GM19035 (cell line): ENCODE results near the gene SEZ6.

ENCODE experiments used
- ATAC-seq: cut with Tn5 transposase; IDR thresholded peaks from one replicate; pipeline ENCODE4 v1.9.1; 2021; ENCODE audit not compliant: unreplicated experiment

The SEZ6 gene

DNA sequence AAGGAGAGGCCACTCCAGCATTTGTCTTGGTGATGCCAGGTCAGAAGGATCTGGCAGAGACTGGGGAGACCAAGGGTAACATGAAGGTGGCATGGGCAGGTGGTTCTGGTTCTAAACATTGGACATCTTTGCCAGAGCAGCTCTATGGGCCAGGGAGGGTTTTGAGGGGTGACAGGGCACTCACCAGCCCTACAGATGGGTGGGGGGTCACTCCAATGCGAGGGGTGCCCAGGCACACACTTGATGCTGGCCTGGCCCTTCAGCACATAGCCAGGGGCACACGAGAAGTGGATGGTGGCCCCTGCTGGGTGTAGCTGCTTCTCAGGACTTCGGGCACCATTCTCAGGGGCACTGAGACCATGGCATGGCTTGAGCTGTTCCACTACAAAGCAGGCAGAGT, 49.0 kb downstream of the SEZ6 start:
- ATAC-seq, result no peak

DNA sequence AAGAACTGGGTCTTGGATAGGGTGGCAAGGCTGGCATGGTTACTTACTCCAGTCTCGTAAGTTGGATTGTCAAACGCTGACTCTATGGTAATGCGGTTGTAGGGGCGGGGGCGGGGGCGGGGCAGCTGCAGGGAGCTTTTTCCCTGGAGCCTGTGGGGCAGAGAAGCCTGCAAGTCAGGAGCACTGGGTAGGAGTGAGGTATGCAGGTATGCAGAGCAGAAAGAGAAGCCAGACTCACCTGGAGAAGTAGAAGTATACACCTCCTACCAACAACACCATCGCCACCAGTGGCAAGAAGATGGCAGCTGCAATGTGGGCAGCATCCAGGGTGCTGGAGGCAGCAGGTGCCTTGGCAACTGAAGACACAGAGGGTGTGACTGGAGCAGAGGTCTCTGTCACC, 49.7 kb downstream of the SEZ6 start:
- no peak for ATAC-seq

DNA sequence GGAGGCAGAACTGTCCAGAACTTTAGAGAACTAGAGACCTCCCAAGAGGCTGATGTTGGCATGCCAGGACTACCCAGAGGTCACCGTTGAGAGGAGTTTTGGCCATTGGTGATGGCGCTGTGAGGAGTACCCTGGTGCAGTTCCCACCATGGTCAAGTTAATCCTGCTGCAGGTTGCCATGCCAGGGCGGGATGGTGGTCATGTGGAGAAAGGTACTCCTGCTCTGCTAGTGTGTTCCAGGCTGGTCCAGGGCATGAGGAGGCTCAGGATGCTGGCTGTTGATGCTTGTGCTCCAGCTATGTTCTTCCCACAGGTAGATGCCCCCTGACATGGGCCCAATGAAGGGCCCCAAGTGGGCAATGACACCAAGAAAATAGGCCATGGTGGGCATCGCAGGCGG, 50.4 kb downstream of the SEZ6 start:
- ATAC-seq, result no peak

DNA sequence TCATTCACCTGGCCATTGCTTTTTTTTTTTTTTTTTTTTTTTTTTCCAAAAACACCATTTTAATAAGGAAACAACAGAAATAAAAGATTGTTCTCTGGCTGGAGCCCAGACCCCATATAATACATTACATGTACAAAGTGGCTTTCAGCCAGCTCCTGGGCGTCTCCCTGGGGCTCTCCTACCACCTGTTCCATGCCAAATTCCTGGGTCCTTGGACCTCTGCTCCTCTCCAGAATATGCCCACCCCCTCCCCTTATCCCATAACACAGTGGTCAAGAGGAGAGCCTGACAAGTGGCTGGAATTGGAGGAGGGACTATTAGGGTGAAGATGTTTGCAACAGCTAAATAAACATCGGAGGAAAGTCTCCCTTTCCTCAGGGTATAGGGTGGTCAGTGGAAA, 50.9 kb downstream of the SEZ6 start:
- no peak for ATAC-seq

DNA sequence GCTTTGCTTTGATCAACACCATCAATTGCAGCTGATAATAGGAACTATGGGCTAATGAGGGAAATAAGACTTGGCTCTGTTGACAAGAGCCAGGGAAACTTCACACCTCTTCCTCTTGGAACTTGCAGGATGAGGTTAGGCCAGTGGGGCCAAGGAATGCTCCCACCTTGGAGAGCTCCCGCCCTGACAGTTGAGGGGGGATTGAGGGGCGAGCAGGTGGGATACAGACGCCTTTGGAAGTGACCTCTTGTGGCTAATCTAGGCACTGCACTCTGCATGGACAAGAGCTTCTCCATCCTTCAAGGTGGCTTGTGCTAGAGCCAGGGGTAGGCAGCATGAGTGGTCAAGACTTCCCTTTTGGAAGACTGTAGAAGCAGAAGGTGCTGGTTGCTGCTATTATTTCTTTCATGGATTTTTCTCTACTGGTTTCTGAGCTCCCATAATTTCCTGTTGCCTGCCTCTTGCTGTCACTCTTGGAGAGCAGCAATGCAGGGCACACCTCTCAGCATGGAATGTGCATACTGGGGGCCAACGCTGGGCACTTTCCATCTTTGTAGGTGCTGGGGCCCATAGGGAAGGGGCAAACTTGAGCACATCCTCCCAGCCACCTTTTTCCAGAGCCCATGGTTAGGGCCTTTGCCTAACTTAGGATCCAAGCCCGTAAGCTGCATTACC, 52.3 kb downstream of the SEZ6 start:
- no peak for ATAC-seq

DNA sequence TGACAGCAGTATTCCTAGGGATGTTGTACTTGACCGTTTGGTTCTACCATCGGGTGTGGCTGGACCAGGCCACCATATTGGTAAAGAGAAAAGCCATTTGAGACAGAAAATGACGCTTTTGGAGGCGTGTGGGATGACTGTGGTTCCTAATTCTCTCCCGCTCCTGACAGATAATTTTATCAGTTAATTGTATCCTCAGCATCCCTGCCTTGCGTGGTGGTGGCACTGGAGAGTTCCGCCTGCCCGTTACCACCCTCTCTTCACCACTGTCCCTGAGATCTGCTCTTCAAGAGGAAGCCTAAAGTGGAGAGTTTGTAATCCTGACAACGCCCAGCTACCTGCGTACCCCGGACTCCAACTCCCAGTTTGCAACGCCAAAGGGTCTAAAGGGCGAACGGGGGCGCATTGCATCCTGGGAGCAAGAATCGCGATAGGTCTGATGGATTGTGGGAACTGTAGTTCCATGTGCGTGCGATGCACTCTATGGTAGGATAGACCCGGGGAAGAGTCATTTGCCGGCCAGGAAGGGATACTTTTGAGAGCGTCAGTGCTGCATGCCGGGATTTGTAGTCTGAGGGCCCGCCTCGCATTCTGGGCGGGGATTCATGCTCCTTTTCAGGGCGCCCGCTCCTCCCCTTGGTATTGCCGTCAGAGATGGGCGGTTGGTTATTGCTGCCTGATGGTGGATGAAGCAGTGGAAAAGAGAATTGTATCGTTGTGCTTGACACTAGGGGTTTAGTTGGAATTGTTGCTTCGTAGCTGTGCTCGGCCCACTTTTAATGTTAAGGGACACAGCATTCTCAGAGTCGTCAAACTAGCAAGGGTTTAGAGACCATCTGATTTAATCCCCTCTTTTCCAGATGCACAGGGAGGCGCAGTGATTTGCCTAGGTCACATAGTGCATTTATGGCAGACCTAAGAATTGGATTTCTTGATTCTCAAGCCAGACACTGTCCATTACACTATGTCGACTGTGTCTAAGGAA, 53.5 kb downstream of the SEZ6 start:
- ATAC-seq, result peak; percentile 56

DNA sequence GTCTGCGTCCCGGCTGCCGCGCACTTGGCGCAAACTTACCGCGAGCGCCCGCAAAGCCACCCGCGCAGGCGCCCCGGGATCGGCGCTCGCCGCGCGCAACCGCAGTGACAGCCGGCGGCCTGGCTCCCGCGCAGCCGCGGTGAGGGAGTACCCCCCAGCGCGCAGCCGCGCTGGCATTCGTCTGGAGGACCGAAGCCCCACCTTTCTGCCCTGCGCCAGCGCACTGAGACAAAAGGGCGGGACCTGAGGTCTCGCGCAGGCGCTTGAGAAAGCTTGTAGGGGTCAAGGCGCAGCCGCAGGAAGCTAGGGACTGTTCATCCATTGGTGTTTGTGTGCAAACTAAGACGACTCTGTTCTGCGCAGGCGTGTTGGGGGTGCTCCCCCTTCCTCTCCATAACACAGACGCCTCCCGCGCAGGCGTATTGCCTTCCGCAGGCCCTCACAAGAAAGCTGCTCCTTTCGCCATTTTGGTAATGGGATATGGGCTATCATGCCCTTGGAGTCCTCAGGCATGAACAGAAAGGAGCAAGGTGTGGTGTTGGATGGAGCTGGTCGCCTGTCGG, 54.3 kb downstream of the SEZ6 start, which contains the start of gene PHF12:
TSS of gene PHF12 (minus strand) at position 91 of the 563 bp plus-strand sequence. CDS start 558 bp downstream, outside the sequence.
- ATAC-seq, result peak; percentile 64

DNA sequence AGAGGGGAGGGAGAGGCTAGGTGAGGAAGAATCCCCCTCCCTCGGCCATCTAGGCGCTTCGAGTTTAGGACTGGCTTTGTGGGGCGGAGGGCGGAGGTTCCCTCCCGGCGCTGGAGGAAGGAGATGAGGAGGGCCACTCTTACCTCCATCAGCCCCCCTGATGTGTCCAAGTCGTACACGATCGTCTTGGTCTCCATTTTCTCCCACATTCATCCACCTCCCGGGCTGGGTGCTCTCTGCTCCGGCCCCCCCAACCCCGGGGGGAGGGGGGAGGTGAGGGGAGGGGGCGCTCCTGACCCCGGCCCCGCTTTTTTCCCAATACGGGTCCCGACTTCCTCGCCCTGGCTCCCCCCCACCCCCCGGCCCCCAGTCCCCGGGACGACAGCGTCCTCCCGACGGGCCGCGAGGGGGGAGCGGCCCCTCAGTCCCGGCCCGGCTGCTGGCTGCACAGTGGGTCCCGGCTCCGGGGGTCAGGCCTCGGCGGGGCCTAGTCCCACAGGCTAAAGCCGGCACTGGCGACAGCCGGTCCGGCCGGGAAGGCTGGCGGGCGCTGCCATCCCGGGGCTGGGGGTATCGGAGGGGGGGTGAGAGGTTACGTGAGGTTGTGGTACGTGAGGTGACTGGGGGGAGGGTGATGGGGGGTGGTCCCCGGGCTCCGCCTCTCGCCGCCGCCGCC, 54.9 kb downstream of the SEZ6 start:
- no peak for ATAC-seq

DNA sequence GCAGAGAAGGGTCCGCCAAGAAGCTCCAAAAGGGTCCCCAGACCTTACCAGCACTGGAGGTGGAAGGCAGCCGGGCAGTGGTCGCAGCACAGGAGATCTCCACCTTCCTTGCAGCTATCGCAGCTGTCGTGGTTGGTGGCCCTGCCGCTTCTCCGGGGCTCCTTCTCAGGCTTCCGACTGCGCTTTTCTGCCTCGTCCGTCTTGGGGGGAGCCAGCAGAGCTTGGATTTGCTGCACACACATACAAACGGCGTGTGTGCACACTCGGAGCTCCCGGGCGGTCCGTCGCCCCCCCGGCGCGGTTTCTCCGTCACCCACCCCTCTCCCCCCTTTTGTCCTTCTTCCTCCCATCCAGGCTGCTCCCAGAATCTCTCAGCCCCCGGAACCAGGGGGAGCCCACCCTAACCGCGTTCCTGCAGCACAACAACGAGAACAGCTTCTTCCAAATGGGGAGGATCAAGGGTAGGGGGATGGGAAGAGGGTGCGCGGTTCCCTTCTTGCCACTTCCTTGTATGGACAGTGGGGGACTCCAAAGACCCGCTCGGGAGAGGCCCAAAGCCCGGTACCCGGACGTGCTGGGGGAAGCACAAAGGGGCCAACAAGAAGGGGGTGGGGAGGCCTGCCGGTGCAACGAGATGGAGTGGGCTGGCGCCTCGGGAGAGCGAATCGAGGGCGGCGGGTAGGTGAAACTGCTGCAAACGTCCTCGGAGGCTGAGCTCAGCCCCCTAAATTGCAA, 55.6 kb downstream of the SEZ6 start:
- no peak for ATAC-seq

DNA sequence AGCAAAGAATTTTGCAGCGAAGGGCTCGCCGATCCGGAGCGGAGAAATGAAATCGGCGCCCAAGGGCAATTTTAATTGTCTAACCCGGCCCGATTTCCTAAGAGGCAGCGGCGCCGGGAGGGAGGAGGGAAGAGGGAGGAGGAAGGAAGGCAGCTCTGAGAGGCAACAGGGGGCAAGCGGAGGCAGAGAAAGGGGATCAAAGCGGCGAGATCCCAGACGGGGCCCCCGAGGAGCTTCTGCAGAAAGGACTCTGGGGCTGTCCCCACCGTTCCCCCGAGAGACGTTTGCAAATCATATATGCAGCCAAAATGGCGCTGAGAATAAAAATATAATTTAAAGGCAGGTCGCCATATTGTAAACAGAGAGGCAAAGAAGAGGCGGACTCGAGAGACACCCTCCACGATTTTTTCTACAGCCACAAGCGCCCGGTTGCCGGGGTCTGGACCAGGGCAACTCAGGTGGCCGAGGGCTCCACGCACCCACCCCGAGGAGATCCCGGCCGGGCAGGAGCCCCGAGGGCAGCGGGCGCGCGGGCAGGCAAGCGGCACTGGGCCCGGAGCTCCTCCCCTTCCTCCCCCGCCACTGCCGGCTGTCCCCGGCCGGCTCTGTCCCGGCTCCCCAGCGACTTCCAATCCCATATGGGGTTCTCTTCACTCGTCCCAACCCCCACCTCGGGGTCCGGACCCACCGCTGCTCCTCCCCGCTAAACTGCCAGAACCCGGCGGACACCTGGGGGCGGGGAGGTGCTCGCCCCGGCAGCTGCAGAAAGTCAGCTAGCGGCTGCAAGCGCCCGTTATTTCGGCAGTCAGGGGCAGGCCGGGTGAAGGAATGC, 56.4 kb downstream of the SEZ6 start:
- no peak for ATAC-seq

DNA sequence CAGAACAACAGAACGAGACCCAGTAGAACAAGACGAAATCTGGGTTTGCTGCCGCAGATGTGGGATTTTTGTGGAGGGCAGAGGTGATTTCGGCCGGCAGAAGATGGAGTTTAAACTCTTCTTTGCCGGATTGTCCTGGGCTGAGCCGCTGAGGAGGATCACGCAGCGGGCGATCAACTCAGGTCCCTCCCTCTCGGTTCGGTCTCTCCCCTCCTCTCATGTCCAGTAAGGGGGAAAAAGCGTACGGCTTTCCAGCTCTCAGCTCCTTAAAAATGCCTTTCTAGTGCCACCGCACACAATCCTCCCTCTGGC, 57.0 kb downstream of the SEZ6 start:
- no peak for ATAC-seq

DNA sequence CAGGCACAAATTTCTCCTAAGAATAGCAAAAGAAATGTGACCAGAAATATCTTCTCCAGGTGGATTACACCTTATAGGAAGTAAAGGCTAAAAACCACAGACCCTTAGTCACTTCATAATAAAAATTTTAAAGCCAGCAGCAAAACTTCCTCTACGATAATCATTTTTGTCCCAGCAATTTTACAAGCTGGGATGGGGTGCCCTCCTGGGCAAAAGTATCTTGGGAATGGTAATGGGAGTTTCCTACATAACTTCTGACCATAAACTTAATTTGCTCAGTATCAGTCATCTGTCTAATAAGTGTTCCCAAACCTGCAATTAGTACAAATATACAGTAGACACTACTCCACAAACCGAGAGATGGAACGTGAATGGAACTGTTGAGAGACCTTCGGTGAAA, 57.5 kb downstream of the SEZ6 start:
- no peak for ATAC-seq

DNA sequence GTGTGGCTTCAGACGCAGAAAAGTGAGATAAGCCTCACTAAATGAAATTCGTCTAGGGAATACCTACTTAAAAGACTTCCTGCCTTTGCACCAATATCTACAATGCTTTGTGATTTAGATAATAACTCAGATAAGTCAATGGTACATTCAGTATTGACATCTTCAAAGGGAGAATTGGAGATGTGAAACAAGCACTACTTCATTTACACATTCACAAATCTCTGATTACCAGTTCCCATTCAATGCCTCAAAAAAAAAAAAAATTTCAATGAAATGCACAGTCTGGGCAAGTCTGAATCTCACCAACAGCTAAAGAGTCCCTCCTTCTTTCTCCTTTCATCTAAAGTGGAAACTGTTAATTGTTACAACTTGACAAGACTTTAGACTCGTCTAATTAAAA, 58.2 kb downstream of the SEZ6 start:
- ATAC-seq, result no peak

DNA sequence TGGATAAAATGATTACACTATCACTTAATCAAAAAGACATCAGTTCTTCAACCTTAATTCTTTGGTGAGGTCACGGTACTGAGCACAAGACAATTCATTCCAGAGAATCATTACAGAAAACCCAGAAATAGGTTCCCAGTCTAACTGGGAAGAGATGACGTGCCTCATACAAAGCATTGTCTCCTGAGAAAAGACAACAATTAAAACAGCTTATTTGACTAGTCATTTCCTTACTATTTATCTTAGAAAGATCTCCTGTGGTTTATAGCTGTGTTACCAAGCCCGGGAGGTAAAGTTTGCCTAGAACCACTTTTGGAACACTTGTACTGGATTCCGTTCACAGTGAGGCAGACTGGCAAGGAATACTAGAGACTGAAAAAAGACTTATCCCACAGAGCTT, 59.6 kb downstream of the SEZ6 start:
- ATAC-seq, result no peak

DNA sequence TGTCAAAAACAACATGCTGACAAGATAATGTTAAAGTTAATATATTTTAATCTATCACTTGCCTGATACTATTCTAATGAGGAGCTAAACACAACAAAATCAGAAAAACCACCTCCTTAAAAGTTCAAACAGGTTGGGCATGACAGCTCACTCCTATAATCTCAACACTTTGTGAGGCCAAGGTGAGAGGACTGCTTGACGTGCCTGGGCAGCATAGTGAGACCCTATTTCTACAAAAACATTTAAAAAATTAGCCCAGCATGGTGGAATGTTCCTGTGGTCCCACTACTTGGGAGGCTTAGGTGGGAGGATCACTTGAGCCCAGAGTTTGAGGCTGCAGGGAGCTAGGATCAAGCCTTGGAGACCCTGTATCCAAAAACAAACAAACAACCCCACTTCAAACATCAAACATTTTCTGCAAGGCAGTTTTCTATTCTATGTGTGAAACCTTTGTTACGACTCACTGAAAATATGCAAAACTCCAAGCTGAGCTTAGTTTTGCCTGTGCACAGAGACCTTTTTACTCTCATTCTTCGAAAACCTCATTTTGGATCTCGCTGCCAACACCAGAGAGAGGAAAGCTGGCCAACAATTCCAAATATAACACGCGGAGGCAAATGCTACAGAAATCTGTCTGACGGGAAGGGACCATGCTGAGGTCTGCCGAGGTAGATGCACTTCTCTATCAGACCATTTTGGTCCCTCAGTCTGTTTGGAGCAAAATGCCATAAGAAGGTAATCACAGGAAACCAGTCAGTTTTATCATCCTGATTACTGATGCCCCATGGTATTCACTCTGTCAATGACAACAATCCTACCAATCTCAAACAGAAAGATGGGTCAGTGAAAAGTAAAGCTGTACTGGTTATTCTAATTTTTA, 60.7 kb downstream of the SEZ6 start:
- ATAC-seq, result no peak

DNA sequence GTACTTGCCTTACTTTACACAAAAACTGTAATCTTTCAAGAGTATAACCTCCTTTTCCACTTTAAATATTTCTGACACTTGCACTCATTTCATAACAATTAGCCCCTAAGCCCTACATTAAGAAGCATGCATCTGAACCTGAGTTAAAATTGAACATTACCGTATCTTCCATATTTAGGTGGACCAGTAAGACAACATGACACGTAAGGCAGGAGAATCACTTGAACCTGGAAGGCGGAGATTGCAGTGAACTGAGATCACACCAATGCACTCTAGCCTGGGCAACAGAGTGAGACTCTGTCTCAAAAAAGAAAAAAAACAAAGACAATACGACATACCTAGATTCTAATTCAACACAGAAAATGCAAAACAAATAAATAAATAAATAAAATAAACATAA, 61.5 kb downstream of the SEZ6 start:
- ATAC-seq, result no peak

DNA sequence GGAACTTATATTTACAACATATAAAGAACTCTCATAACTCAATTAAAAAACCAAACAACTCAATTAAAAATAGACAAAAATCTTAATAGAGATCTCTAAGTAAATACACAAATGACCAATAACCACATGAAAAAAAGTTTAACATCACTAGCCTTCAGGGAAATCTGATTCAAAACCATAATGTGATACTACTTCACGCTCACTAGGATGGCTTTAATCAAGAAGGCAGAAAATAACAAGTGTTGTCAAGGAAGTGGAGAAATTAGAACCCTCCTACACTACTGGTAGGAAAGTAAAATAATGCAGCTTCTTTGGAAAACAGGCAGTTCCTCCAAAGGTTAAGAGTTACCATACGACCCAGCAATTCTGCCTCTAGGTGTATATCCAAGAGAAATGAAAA, 62.9 kb downstream of the SEZ6 start:
- no peak for ATAC-seq

DNA sequence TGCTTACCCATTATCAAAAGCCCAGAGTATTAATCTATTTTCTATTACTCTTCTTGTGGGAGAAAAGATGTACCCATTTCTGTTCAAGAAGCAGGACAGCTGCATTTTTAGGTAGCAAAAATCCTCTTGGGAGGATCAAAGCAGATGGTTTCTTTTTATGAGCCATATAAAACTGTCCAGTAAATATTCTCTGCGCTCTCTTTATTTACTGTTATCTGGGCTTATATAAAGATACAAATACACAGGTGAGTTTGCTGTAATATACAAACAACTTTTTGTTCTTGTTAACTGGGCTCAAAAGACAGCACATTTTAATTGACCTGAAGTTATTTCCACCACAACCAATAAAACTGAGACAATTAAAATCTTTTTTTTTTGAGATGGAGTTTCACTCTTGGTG, 64.6 kb downstream of the SEZ6 start:
- ATAC-seq, result no peak

DNA sequence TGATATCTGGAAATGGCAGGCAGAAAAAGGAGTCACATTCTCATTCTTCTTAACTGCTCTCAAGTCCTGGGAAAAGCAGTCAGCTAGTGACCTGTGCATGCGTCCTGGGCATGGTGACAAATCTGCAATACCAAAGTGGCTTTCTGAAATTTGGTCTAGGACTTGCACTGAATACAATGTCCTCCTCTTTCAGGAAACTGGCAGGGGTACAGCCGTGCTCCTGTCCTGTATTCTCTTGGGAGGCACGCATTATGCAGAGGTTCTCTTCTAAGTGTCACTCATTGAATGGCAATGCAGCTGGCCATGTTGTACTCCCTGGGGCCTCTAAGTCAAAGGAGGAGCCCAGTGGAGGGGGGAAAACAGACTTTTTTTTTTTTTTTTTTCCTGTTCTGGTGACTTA, 65.2 kb downstream of the SEZ6 start:
- no peak for ATAC-seq
